HG03066 (cell line): Measurements from ENCODE around the gene CD81.

ENCODE experiments used
- ATAC-seq: cut with Tn5 transposase; IDR thresholded peaks from one replicate; pipeline ENCODE4 v1.9.1; 2021; ENCODE audit warnings: low read depth; ENCODE audit not compliant: unreplicated experiment

Gene CD81

GRCh38 chr11:2400762-2401435 lies 23.8 kb downstream of the CD81 start:
- ATAC-seq = peak; percentile 4

- ATAC-seq = no peak
Measured at GRCh38 chr11:2401436-2401984, 24.4 kb downstream of the CD81 start.

GRCh38 chr11:2402106-2402505 lies 25.0 kb downstream of the CD81 start:
- ATAC-seq = no peak

- no peak for ATAC-seq
Measured at GRCh38 chr11:2402890-2403645, 26.0 kb downstream of the CD81 start.

GRCh38 chr11:2404735-2405196 lies 27.7 kb downstream of the CD81 start:
- ATAC-seq = no peak

GRCh38 chr11:2406451-2406850 lies 29.3 kb downstream of the CD81 start:
- ATAC-seq = no peak

- ATAC-seq = no peak
Measured at GRCh38 chr11:2406878-2407410, 29.8 kb downstream of the CD81 start.

- no peak for ATAC-seq
Measured at GRCh38 chr11:2408671-2409070, 31.6 kb downstream of the CD81 start.

- no peak for ATAC-seq
Measured at GRCh38 chr11:2409126-2409525, 32.0 kb downstream of the CD81 start.

GRCh38 chr11:2409611-2410468 lies 32.7 kb downstream of the CD81 start:
- no peak for ATAC-seq

GRCh38 chr11:2410616-2411015 lies 33.5 kb downstream of the CD81 start:
- no peak for ATAC-seq

GRCh38 chr11:2411446-2412305 lies 34.6 kb downstream of the CD81 start:
- no peak for ATAC-seq

GRCh38 chr11:2412323-2412722 lies 35.2 kb downstream of the CD81 start:
- ATAC-seq = no peak

- ATAC-seq = no peak
Measured at GRCh38 chr11:2413742-2414579, 36.9 kb downstream of the CD81 start.

GRCh38 chr11:2414616-2415015 lies 37.5 kb downstream of the CD81 start:
- ATAC-seq = no peak

GRCh38 chr11:2415171-2415570 lies 38.1 kb downstream of the CD81 start:
- no peak for ATAC-seq

GRCh38 chr11:2415601-2416380 lies 38.7 kb downstream of the CD81 start:
- ATAC-seq = no peak

- ATAC-seq = no peak
Measured at GRCh38 chr11:2416765-2417164, 39.7 kb downstream of the CD81 start.
